GM03348 (cell line): ENCODE data around the gene ZBP1.
A peak's percentile ranks its signal among the peaks of the same experiment; 100 is the strongest.
"Not testable (repeated sequence)": the region's sequence is repeated elsewhere in the genome, so short reads cannot be mapped to it uniquely, and the experiment has no call there.

Experiments
- DNase-seq: peaks from one replicate; pipeline ENCODE4 v3.0.0; 2012; ENCODE audit warnings: low spot score

The ZBP1 gene

GRCh38 chr20:57647006-57647932 is 27.0 kb upstream of the ZBP1 start:
- no peak for DNase-seq

- no peak for DNase-seq
These were observed 18.6 kb upstream of the ZBP1 start for GRCh38 chr20:57638895-57639236.

DNA sequence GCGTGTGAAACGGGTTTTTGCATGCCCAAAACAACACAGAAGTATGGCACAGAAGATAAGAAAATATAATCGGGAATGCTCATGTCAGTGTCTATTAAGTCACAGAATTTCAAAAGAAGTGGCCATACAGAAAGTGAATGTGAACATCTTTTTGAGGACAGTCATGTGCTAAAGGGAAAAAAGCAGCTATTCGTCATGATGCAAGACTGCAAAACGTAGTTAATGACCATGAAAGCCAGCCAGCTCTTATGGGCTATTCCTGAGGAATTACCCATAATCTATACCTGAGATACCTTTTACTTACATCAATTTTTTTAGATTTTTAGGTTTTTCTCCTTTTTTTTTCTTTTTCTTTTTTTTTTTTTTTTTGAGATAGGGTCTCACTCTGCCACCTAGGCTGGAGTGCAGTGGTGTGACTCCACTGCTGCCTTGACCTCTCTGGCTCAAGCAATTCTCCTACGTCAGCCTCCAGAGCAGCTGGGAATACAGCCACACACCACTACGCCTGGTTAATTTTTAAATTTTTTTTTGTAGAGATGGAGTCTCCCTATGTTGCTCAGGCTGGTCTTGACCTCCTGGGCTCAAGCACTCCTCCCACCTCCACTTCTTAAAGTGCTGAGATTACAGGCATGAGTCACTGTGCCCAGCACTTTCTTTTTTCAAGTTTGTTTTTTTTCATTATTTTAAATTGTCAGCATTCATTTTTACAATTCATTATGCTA is 18.1 kb upstream of the ZBP1 start:
- DNase-seq: no peak

GRCh38 chr20:57633945-57634491 is 13.8 kb upstream of the ZBP1 start:
- no peak for DNase-seq

GRCh38 chr20:57632286-57632685 is 12.1 kb upstream of the ZBP1 start:
- DNase-seq: no peak

DNA sequence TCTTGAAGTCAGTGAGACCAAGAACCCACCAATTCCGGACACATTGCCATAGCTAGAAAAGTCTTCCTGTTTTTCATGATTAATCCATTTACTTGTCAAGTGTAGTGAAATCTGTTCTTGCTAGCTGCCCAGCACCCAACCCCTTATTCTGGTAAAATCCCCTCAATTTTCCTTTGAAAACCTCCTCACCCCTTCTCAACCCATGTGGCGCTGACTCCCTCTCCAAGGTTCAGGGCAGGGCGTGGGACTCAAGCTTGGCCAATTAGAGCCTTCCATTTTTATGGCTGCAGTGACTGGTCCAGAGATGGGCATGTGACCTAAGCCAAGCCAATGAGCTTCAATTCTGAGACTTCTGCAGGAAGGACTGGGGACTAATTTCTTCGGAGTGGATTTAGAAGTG is 9.8 kb upstream of the ZBP1 start:
- no peak for DNase-seq

DNA sequence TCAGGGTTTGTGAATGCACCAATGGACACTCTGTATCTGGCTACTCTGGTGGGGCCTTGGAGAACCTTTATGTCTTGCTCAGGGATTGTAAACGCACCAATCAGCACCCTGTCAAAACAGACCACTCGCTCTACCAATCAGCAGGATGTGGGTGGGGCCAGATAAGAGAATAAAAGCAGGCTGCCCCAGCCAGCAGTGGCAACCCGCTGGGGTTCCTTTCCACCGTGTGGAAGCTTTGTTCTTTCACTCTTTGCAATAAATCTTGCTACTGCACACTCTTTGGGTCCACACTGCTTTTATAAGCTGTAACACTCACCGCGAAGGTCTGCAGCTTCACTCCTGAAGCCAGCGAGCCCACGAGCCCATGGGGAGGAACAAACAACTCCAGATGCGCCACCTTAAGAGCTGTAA is 9.3 kb upstream of the ZBP1 start:
- not testable (repeated sequence) for DNase-seq

DNA sequence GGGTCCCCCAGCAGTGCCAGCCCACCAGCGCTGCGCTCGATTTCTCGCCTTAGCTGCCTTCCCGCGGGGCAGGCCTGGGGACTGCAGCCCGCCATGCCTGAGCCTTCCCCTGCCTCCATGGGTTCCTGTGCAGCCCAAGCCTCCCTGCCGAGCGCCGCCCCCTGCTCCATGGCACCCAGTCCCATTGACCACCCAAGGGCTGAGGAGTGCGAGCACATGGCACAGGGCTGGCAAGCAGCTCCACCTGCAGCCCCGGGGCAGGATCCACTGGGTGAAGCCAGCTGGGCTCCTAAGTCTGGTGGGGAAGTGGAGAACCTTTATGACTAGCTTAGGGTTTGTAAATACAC is 8.7 kb upstream of the ZBP1 start:
- DNase-seq: not testable (repeated sequence)

DNA sequence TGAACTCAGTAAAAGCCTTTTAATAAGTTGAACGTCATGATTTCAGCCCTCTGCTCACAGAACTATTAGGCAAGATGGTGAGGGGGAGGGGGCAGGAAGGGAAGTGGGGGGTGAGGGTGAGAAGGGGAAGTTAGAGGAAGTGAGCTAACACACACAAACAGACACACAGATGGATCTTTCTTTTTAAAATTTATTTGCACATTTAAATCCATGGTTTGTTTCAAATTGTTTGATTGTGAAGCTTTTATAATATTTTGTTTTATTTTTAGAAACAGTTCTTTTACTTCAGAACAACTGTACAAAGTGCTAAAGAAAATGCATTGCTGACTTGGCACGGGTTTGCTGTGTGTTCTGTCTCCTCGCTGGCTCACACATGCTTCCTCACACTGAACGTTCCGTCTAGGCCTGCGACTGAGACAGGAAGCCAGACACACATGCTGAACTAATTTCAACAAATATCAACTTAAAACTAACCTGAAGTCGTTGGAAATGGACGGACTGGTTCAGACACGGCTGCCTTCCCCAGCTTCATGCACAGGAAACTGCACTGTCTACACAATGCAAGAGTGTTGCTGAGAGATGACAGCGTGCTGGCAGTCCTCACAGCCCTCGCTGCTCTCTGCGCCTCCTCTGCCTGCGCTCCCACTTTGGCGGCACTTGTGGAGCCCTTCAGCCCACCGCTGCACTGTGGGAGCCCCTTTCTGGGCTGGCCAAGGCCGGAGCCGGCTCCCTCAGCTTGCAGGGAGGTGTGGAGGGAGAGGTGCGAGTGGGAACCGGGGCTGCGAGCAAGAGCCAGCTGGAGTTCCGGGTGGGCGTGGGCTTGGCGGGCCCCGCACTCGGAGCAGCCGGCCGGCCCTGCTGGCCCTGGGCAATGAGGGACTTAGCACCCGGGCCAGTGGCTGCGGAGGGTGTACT is 8.1 kb upstream of the ZBP1 start:
- peak; percentile 80 for DNase-seq

- no peak for DNase-seq
These were observed 7.1 kb upstream of the ZBP1 start for GRCh38 chr20:57627339-57627738.

- no peak for DNase-seq
These were observed 5.8 kb upstream of the ZBP1 start for GRCh38 chr20:57625978-57626377.

DNA sequence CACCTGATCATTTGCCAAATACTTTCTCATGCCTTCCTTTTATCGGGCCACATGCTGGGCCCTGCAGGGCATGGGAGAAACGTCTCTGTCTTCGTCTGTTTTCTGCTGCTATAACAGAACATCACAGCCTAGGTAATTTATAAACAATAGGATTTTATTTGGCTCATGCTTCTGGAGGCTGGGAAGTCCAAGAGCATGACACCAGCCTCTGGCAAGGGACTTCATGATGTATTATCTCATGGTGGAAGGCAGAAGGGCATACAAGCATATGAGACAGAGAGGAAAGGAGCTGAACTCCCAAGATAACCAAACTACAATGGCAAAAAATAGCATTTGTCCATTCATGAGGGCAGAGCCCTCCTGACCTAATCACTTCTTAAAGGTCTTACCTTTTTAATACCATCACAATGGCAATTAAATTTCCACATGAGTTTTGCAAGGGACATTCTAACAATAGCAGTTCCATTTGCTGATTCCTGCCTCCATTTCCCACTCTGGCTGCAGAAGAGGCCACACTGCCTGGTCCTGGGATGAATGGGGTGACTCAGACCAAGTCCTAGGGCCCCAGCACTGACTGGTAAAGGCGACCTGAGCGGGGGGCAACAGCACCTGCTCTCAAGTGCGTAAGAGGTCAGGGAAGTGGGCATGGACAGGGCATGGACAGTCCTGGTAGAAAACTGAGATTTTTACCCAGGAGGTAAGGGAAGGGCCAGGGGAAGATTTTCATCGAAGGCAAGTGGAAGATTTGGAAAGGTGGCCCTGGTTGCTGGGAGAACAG is 5.1 kb upstream of the ZBP1 start:
- DNase-seq: no peak

DNA sequence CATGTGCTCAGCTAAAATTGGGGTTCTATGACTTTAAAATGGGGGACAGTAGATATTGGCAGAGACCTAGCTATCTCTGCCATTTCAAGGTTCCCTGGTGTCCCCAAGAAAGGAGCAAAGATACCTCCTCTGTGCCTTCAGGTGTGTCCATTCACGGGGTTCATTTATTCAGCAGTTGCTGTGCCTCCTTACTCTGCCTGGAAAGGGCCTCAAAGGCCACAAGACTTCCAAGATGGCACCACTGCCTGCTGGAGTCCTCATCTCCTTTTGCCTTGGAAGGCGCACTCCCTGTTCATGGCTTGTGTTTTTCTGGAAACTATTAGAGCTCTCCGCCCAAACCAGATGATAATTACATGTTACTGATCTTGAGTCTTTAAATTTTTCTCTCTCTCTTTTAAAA is 3.9 kb upstream of the ZBP1 start:
- no peak for DNase-seq

DNA sequence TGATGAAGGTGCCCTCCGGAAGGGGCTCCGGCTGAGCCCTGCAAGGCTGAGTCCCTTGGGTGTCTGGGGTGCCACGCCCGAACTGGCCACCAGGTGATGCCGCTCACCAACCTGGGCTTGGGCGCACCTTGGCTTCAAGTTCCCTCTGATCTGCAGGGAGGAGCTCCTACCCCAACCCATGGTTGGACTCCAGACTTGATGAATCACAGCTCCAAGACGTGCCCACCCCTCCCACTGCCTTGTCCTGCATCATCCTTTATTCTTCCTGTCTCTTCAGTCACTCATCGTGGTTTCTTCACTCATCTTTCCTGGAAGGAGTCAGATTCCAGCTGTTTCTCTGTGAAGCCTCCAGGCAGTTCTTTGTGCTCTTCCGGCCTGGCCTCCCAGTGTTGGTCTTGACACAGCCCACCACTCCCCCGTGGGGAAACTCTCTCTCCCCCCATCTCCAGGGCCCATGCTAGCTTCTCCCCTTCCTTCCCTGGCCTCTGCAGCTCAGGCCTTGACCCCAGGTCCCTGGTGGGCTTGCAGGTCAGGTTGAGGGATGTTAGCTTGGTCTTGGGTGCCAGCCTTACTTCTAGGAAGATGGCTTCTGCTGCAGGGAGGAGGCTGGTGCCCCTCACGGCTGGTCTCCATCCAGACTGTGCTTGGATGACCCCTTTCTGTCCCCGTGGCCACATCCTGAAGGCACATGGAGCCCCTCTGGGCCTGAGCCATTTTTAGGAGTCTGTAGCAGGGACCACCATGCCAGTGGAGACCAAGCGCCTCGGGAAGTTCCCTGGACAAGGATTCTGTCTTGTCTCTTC is 2.6 kb upstream of the ZBP1 start:
- DNase-seq: peak; percentile 72

DNA sequence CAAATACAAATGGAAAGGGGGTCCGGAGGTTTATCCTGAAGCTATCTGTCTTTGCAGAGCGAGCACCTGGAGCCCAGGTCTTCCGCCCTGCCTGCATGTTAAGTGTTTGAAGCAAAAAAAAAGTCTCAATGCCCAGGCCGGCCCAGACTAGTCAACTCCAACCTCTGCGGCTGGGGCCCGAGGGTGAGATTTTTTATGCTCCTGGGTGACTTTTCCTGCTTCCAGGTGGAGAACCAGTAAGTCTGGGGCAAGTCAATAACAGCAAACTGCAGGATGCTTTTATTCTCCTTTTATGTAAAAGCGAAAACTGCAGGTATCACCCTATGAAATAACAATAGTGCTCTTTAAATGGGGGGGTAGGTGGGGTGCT is 2.0 kb upstream of the ZBP1 start:
- DNase-seq: no peak

- DNase-seq: no peak
These were observed 1.4 kb upstream of the ZBP1 start for GRCh38 chr20:57621421-57622200.

GRCh38 chr20:57620999-57621398 is 773 bp upstream of the ZBP1 start:
- DNase-seq: no peak

- DNase-seq: no peak
These were observed 985 bp downstream of the ZBP1 start for GRCh38 chr20:57619051-57619831.

- no peak for DNase-seq
These were observed 1.5 kb downstream of the ZBP1 start for GRCh38 chr20:57618764-57619050.
